Nephron progenitor cell (in vitro differentiated cells): ENCODE measurements around the gene SEC14L5.

Experiments
- DNase-seq: peaks from one replicate; pipeline ENCODE4 v3.0.0; 2021
- H3K27ac Mint-ChIP-seq: 2 replicates; pipeline ENCODE4 v1.8.0; 2021; ENCODE audit warnings: mild to moderate bottlenecking, moderate library complexity, mixed read lengths
- H3K27me3 Mint-ChIP-seq: 2 replicates; pipeline ENCODE4 v1.8.0; 2021; ENCODE audit warnings: mild to moderate bottlenecking, low read depth, mixed read lengths; ENCODE audit not compliant: poor library complexity
- H3K36me3 Mint-ChIP-seq: 2 replicates; pipeline ENCODE4 v1.8.0; 2021; ENCODE audit warnings: low read depth, mixed read lengths
- H3K4me1 Mint-ChIP-seq: 2 replicates; pipeline ENCODE4 v1.8.0; 2021; ENCODE audit warnings: mixed read lengths
- H3K4me3 Mint-ChIP-seq: 2 replicates; pipeline ENCODE4 v1.8.0; 2021; ENCODE audit warnings: mild to moderate bottlenecking, moderate library complexity, mixed read lengths
- H3K9me3 Mint-ChIP-seq: 2 replicates; pipeline ENCODE4 v1.8.0; 2021; ENCODE audit warnings: mild to moderate bottlenecking, moderate library complexity, mixed read lengths
- TF ChIP-seq, protein P1 (sequence below): fragments of 200-600 bp; sonication (generic); IDR thresholded peaks from 2 replicates; pipeline ENCODE4 v1.5.0; 2021; ENCODE audit warnings: antibody characterized with exemption

The SEC14L5 gene

DNA sequence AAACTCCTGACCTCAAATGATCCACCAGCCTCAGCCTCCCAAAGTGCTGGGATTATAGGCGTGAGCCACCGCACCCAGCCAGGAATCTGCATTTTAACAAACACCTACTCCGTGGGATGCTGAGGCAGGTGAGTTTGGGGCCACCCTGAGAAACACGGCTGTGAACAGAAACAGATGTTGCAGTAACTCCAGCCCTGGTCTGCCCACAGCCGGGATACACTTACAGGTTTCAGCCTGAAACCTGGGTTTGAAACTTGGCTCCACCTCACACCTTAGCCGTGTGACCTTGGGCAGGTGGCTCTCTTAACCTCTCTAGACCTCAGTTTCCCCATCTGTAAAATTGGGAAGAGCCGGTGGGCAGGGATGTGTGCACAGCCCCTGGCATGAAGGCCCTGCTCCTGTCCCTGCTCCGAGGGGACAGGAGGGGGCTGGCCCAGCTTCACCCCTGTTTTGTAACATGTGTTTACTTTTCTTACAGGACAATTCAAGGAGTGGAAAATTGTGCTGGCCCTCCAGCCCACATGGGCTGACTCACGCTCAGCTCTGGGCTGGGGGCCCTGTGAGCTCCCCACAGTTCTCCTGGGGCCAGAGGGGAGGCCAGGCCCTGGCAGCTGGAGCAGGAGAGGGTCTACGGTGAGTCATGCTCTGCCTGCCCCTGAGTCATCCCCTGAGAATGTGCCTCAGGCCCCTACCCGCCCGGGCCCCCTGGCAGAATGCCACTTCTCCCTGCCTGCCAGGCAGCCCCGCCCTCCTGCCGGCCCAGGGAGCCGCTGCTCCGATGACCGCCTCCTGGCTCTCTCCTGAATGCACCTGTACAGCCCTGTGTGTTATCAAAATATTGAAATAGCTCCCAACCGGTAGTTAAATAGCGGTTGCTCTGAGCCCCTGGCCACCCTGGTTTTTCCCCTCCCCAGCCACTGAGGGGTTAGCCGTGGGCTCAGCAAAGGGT lies 13.5 kb upstream of the SEC14L5 start:
- no peak for DNase-seq
- peak overlapping the region; percentile 85 for H3K27ac Mint-ChIP-seq
- H3K4me1 Mint-ChIP-seq = peaks cover 49% of the 10 kb centered on the region
- no peaks in the 10 kb centered on the region for H3K36me3 Mint-ChIP-seq
- TF ChIP-seq, protein P1, sequence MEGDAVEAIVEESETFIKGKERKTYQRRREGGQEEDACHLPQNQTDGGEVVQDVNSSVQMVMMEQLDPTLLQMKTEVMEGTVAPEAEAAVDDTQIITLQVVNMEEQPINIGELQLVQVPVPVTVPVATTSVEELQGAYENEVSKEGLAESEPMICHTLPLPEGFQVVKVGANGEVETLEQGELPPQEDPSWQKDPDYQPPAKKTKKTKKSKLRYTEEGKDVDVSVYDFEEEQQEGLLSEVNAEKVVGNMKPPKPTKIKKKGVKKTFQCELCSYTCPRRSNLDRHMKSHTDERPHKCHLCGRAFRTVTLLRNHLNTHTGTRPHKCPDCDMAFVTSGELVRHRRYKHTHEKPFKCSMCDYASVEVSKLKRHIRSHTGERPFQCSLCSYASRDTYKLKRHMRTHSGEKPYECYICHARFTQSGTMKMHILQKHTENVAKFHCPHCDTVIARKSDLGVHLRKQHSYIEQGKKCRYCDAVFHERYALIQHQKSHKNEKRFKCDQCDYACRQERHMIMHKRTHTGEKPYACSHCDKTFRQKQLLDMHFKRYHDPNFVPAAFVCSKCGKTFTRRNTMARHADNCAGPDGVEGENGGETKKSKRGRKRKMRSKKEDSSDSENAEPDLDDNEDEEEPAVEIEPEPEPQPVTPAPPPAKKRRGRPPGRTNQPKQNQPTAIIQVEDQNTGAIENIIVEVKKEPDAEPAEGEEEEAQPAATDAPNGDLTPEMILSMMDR = no peak
- H3K9me3 Mint-ChIP-seq = no peaks in the 10 kb centered on the region
- H3K27me3 Mint-ChIP-seq = peaks cover 3% of the 10 kb centered on the region
- H3K4me3 Mint-ChIP-seq = no peak overlapping the region

DNA sequence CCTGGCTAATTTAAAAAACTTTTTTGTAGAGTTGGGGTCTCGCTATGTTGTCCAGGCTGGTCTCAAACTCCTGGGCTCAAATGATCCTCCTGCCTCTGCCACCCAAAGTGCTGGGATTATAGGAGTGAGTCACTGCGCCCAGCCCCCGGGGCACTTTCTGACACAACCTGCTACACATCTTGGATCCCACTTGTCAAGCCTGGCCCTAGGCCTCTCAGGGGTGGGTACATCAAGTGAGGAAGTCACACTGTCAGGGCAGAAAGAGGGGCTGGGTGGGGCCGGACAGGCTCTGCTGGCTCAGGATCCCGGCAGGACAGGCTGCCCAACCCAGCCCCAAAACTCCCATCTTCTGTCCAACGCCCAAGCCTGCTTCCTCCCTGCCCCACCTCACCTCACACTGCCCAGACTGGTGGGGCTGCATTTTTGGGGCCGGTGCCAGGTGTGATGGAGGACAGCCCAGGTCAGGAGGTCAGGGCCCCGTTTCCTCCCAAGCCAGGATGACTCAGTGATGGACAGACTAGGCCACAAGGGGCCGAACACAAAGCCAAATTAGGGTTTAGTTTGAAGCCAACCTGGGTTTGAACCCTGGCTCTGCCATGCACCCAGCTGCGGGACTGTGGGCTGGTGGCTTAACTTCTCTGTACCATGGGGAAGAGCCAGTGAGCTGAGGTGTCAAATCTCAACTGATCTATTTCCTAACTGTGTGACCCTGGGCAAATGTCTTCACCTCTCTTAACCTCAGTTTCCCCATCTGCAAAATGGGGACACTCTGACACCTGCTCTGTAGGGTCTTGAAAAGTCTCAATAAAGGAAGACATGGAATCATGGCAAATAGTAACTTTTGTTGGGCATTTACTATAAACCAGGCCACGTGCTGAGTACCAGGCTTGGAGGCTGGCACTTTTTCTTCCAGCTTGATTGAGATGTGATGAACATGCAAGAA lies 12.3 kb upstream of the SEC14L5 start:
- TF ChIP-seq, protein P1 = no peak
- Mint-ChIP-seq H3K4me1 (peaks cover 49% of the 10 kb centered on the region), H3K27me3 (no peaks in the 10 kb centered on the region), H3K27ac (no peak overlapping the region), H3K9me3 (no peaks in the 10 kb centered on the region), H3K4me3 (no peak overlapping the region), H3K36me3 (no peaks in the 10 kb centered on the region)
- DNase-seq = no peak

DNA sequence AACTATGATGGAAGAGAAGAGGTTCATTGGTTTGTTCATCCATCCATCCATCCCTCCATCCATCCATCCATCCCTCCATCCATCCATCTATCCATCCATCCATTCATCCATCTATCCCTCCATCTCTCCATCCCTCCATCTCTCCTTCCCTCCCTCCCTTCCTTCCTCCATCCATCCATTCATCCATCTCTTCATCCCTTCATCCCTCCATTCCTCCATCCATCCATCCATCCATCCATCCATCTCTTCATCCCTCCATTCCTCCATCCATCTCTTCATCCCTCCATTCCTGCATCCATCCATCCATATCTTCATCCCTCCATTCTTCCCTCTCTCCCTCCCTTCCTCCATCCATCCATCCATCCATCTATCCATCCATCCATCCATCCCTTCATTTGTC lies 11.2 kb upstream of the SEC14L5 start:
- TF ChIP-seq, protein P1 = no peak
- Mint-ChIP-seq H3K27ac (no peak overlapping the region), H3K27me3 (peaks cover 3% of the 10 kb centered on the region), H3K9me3 (no peaks in the 10 kb centered on the region), H3K4me1 (peaks cover 44% of the 10 kb centered on the region), H3K4me3 (no peak overlapping the region), H3K36me3 (no peaks in the 10 kb centered on the region)
- DNase-seq = no peak

DNA sequence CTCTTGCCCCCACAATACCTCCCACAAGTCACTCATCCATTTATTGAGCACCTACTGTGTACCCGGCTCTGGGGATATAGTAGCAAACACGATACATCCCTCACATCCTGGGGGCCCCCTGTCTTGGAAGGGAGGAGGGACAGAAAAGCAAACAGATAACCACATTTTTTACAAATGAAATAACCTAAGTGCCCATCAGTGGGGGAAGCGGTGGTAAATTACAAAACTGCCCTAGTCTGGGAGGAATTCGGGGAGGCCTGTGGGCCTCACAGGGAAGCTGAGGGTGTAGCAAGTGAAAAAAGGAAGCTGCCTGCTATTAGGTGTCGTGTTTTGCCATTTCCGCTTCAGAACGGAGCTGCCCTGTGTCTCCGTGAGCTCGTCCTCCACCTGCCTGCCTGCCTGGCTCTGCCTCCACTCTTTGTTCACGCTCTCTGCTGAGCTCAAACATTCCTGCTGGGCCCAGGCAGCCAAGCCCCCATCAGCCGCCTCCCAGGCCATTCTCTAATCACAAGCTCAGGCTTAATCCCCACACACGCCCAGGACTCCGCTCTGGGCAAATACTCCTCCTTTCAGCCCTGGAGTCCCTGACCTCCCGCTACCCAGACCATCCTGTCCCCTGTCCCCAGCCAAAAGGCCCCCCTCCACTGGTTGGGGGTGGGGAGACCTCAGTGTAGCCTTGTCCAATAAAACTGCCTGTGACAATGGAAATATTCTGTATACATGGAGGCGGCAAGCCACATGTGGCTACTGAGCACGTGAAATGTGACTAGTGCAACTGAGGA lies 10.2 kb upstream of the SEC14L5 start:
- Mint-ChIP-seq H3K4me3 (no peak overlapping the region), H3K9me3 (no peaks in the 10 kb centered on the region), H3K27me3 (peaks cover 3% of the 10 kb centered on the region), H3K36me3 (no peaks in the 10 kb centered on the region), H3K27ac (peak overlapping the region; percentile 91), H3K4me1 (peaks cover 41% of the 10 kb centered on the region)
- DNase-seq = no peak
- TF ChIP-seq, protein P1 = no peak

DNA sequence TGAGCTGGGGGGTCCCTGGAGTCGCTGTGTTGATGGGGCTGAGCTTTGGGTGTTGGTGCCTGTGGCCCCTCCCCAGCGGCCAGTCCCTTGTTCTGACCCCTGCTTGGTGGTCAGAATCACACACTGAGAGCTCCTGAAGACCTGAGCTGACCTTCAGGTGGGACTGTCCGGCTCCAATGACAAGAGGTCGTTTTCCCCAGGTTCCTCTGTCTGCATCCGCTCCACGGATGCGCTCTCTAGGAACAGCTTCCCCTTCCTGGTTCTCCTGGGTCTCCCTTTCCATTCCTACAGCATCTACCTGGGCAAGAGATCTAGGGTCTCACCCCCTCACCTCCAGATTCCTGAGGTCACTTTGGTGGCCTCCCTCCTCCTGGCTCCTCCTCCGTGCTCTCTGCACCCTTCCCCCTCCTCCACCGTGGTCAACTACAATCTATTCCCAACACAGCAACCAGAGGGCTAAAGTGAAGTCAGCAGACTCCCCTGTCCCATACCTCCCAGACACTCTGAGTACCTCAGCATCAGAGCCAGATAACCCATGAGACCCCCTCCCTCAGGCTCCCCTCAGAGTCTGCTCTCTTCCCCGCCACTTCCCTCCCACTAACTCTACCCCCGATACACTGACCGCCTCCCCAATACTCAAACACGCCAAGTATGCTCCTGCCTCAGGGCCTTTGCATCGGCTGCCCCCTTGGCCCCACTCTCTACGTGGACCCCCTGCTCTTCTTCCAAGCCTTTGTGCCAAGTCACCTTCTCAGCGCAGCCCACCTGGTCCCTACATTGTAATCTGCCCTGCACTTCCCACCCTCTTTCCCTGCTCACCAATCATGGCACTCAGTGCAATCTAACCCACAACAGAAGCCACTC lies 9.0 kb upstream of the SEC14L5 start:
- no peak for DNase-seq
- Mint-ChIP-seq H3K4me1 (peaks cover 32% of the 10 kb centered on the region), H3K4me3 (no peak overlapping the region), H3K27me3 (peaks cover 8% of the 10 kb centered on the region), H3K9me3 (no peaks in the 10 kb centered on the region), H3K27ac (no peak overlapping the region), H3K36me3 (no peaks in the 10 kb centered on the region)
- TF ChIP-seq, protein P1 = no peak
